GM23248 (cell line): ENCODE results near the gene GTPBP6. TPM values are rescaled to one million over a fixed set of nuclear protein-coding genes. Genes with fewer than 3 reads are reported as not detected.
"Not testable (repeated sequence)": the region's sequence is repeated elsewhere in the genome, so short reads cannot be mapped to it uniquely, and the experiment has no call there.

Source experiments
- DNase-seq: peaks from one replicate; pipeline ENCODE4 v3.0.0-alpha.2; 2015
- H2AFZ ChIP-seq: fragments of 200-600 bp; sonication (generic); 2 replicates; pipeline ENCODE4 v1.6.1; 2016; ENCODE audit warnings: antibody characterized with exemption
- H3F3A ChIP-seq: fragments of 200-600 bp; sonication (generic); 2 replicates; pipeline ENCODE4 v1.6.1; 2016; ENCODE audit warnings: mild to moderate bottlenecking, antibody characterized with exemption, mixed run types; ENCODE audit not compliant: insufficient read depth
- H3K27ac ChIP-seq: fragments of 200-600 bp; sonication (generic); 2 replicates; pipeline ENCODE4 v1.5.1; 2016; ENCODE audit warnings: mild to moderate bottlenecking
- H3K27me3 ChIP-seq: fragments of 200-600 bp; sonication (generic); replicated peaks from 2 replicates; pipeline ENCODE4 v1.6.1; 2016; ENCODE audit warnings: mild to moderate bottlenecking; ENCODE audit not compliant: insufficient read depth
- H3K36me3 ChIP-seq: fragments of 200-600 bp; sonication (generic); 2 replicates; pipeline ENCODE4 v1.6.1; 2016; ENCODE audit warnings: low read depth, mild to moderate bottlenecking
- H3K4me1 ChIP-seq: fragments of 200-600 bp; sonication (generic); 2 replicates; pipeline ENCODE4 v1.6.1; 2016; ENCODE audit warnings: mild to moderate bottlenecking; ENCODE audit not compliant: insufficient read depth
- H3K4me2 ChIP-seq: fragments of 200-600 bp; sonication (generic); one replicate; pipeline ENCODE4 v1.6.1; 2016; ENCODE audit warnings: mild to moderate bottlenecking; ENCODE audit not compliant: unreplicated experiment
- H3K4me3 ChIP-seq: fragments of 200-600 bp; sonication (generic); 2 replicates; pipeline ENCODE4 v1.5.1; 2016; ENCODE audit warnings: mild to moderate bottlenecking
- H3K79me2 ChIP-seq: fragments of 200-600 bp; sonication (generic); 2 replicates; pipeline ENCODE4 v1.6.1; 2016; ENCODE audit warnings: mild to moderate bottlenecking; ENCODE audit not compliant: insufficient read depth
- H3K9ac ChIP-seq: fragments of 200-600 bp; sonication (generic); 2 replicates; pipeline ENCODE4 v1.6.1; 2016; ENCODE audit warnings: mild to moderate bottlenecking
- H3K9me2 ChIP-seq: fragments of 200-600 bp; sonication (generic); 2 replicates; pipeline ENCODE4 v1.6.1; 2016; ENCODE audit warnings: mixed run types, mild to moderate bottlenecking, moderate library complexity; ENCODE audit not compliant: insufficient read depth
- H3K9me3 ChIP-seq: fragments of 200-600 bp; sonication (generic); one replicate; pipeline ENCODE4 v1.6.1; 2017; ENCODE audit warnings: low read depth
- H4K20me1 ChIP-seq: fragments of 200-600 bp; sonication (generic); 2 replicates; pipeline ENCODE4 v1.6.0; 2016; ENCODE audit not compliant: insufficient read depth
- EZH2 ChIP-seq: fragments of 200-600 bp; sonication (generic); IDR thresholded peaks from 2 replicates; pipeline ENCODE4 v1.6.1; 2018; ENCODE audit warnings: antibody characterized with exemption, mild to moderate bottlenecking; ENCODE audit not compliant: insufficient read depth, poor library complexity, severe bottlenecking
- EZH2phosphoT487 ChIP-seq: fragments of 200-600 bp; sonication (generic); IDR thresholded peaks from 2 replicates; pipeline ENCODE4 v1.6.1; 2018; ENCODE audit warnings: antibody characterized with exemption, moderate library complexity, mild to moderate bottlenecking, low read depth; ENCODE audit not compliant: insufficient read depth
- WGBS, 2 experiments: methylation state at CpG; one replicate each; pipeline ENCODE4 v1.1.6; 2015 to 2017; ENCODE audit warnings: low lambda C conversion rate in 2 of 2, low coverage in 1 of 2; ENCODE audit errors: missing lambda C conversion rate in 2 of 2; 5-methylcytosine and 5-hydroxymethylcytosine counted together
- in situ Hi-C: fragments of 300-500 bp; cut with MboI; formaldehyde crosslinking; loops from 2 replicates; pipeline ENCODE4 v1.15.0; 2020
- polyA plus RNA-seq: library from polyadenylated mRNA; unstranded; fragments of >200 nt; fragmentation: Nextera tagmentation; extraction: Ambion mirVana; gene quantifications from 2 replicates; pipeline ENCODE4 v1.2.1, GENCODE V29; 2016
- total RNA-seq: library from RNA; depleted of rRNA; stranded (reverse); fragments of >200 nt; shearing (Covaris generic); gene quantifications from 2 replicates; pipeline ENCODE4 v1.2.3, GENCODE V29; 2014

Gene GTPBP6
- total and polyA plus RNA-seq, 2 experiments from 2014 or later = 28.1 to 32.4 TPM

DNA sequence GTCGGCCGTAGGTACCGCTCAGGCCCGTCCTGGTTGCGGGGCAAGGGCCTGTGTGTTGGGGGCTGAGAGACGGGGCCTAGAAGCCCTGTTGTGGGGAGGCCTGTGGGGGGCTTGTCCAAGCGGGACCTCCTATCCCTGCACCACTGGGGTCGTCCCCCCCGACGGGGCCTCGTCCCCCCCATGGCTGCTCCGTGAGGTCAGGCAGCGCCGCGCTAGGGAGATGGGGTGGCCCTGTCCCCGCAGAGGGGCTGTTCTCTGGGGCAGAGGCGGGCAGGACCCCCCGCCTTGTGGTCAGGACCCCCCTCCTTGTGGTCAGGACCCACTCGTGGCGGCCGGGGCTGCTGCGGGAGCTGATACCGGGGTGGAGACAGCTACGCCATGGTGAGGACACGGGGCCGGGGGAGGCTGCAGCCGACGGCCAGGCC lies 12.1 kb upstream of the GTPBP6 start:
- H3K4me2 ChIP-seq = no peak overlapping the region
- TF ChIP-seq EZH2phosphoT487 (no peak), EZH2 (no peak)
- no peak overlapping the region for H3K9ac ChIP-seq
- DNase-seq = no peak
- H3K79me2 ChIP-seq = no peaks in the 10 kb centered on the region
- WGBS, 2 experiments = 23 to 40% methylated on average over 10 to 24 of the region's 28 CpGs
- no peak overlapping the region for H3K4me3 ChIP-seq
- H3F3A ChIP-seq = no peaks in the 10 kb centered on the region
- no peaks in the 10 kb centered on the region for H3K36me3 ChIP-seq
- H2AFZ ChIP-seq = no peak overlapping the region
- in situ Hi-C loops = no loop called here
- H3K27me3 ChIP-seq = no peaks in the 10 kb centered on the region
- no peaks in the 10 kb centered on the region for H3K9me3 ChIP-seq
- H3K4me1 ChIP-seq = peaks cover 3% of the 10 kb centered on the region
- no peak overlapping the region for H3K27ac ChIP-seq
- no peaks in the 10 kb centered on the region for H3K9me2 ChIP-seq
- no peaks in the 10 kb centered on the region for H4K20me1 ChIP-seq

GRCh38 chrX:330141-330725 lies 11.6 kb upstream of the GTPBP6 start:
- H3K9ac ChIP-seq, H3K4me2 ChIP-seq, H3K79me2 ChIP-seq, in situ Hi-C loops, H3F3A ChIP-seq, H3K27ac ChIP-seq, H2AFZ ChIP-seq, H3K27me3 ChIP-seq, H3K4me3 ChIP-seq, H3K36me3 ChIP-seq, H3K9me2 ChIP-seq, H4K20me1 ChIP-seq, H3K4me1 ChIP-seq, DNase-seq, H3K9me3 ChIP-seq: not testable (repeated sequence)
- WGBS, 2 experiments = 86 to 87% methylated on average over 11 to 29 of the region's 29 CpGs

DNA sequence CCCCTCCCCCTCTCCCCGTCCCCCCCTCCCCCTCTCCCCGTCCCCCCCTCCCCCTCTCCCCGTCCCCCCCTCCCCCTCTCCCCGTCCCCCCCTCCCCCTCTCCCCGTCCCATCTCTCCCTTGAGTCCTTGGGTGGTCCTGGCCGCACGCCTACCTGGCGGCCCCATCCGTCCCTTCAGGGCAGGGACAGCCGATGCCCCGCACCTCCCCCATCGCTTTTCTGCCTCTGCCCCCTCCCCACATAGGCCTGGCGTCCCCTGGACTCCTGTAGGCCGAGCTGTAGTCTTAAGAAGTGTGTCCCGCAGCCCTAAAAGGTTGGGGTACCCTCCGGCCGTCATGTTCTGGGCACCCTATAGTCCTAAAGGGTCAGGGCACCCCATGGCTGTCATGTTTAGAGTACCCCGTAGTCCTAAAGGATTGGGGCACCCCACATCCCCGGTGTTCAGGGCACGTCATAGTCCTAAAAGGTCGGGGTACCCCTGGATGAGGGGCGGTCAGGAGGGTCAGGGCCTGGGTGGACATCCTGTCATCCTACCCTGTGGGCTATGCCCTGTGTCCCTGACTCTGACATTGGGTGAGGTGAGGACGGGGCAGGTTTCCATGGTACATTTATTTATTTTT lies 10.8 kb upstream of the GTPBP6 start:
- H3K27me3 ChIP-seq = no peaks in the 10 kb centered on the region
- DNase-seq = no peak
- no peak overlapping the region for H3K27ac ChIP-seq
- no peaks in the 10 kb centered on the region for H3K9me3 ChIP-seq
- 86 to 94% methylated on average over 13 to 21 of the region's 23 CpGs for WGBS, 2 experiments
- in situ Hi-C loops = no loop called here
- no peaks in the 10 kb centered on the region for H3F3A ChIP-seq
- no peak overlapping the region for H3K9ac ChIP-seq
- H4K20me1 ChIP-seq = no peaks in the 10 kb centered on the region
- H3K36me3 ChIP-seq = no peaks in the 10 kb centered on the region
- no peaks in the 10 kb centered on the region for H3K79me2 ChIP-seq
- no peaks in the 10 kb centered on the region for H3K9me2 ChIP-seq
- H3K4me2 ChIP-seq = no peak overlapping the region
- peaks cover 3% of the 10 kb centered on the region for H3K4me1 ChIP-seq
- H2AFZ ChIP-seq = no peak overlapping the region
- TF ChIP-seq EZH2phosphoT487 (no peak), EZH2 (no peak)
- H3K4me3 ChIP-seq = no peak overlapping the region

DNA sequence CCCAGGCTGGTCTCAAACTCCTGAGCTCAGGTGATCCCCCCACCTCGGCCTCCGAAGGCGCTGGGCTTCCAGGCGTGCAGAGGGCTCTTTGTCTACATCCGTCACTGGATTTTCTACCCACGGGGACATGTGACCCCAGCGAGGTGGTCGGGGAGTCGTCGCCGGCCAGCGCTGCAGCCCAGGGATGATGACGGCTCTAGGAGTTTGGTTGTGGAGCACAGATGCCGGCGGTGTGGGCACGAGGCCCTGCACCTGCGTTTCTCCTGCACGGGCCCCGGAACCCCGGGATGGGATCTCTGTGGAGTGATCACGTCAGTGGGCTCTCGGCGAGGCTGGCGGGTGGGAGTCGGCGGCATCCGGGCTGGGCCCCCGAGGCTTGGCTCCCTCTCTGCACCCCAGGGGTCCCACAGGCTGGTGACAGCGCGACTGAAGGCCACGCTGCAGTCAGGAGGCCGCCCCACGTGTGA lies 9.1 kb upstream of the GTPBP6 start:
- no peak for TF ChIP-seq EZH2phosphoT487
- TF ChIP-seq EZH2 = no peak
- Histone ChIP-seq H3K9me3 (no peaks in the 10 kb centered on the region), H3K4me3 (no peak overlapping the region), H3F3A (0 out of 2 replicates have a peak, but pooled peaks cover 2% of the 10 kb centered on the region), H2AFZ (no peak overlapping the region), H3K9ac (no peak overlapping the region), H3K4me2 (no peak overlapping the region), H3K4me1 (peaks cover 3% of the 10 kb centered on the region), H3K27ac (no peak overlapping the region), H3K9me2 (no peaks in the 10 kb centered on the region), H4K20me1 (no peaks in the 10 kb centered on the region), H3K79me2 (no peaks in the 10 kb centered on the region), H3K36me3 (no peaks in the 10 kb centered on the region), H3K27me3 (no peaks in the 10 kb centered on the region)
- in situ Hi-C loops = no loop called here
- 81 to 83% methylated on average over 29 to 33 of the region's 33 CpGs for WGBS, 2 experiments
- DNase-seq = no peak

- H3K9me2 ChIP-seq, in situ Hi-C loops, H2AFZ ChIP-seq, H3K9ac ChIP-seq, DNase-seq, H3K9me3 ChIP-seq, H4K20me1 ChIP-seq, H3K27me3 ChIP-seq, H3K79me2 ChIP-seq, H3K27ac ChIP-seq, H3K4me3 ChIP-seq, H3K4me2 ChIP-seq, H3F3A ChIP-seq, H3K4me1 ChIP-seq, H3K36me3 ChIP-seq: not testable (repeated sequence)
- WGBS, 2 experiments = 77 to 79% methylated on average over 13 to 14 of the region's 14 CpGs
These were observed 6.1 kb upstream of the GTPBP6 start for GRCh38 chrX:324664-325063.
